Esophagus muscularis mucosa (tissue), 4 donors: ENCODE data around the gene DBR1.

Experiments used
- EP300 ChIP-seq: sonication (generic); formaldehyde crosslinking; IDR thresholded peaks from one replicate; pipeline ENCODE4 v1.6.1; 2017; ENCODE audit warnings: antibody characterized with exemption
- POLR2A ChIP-seq: fragments of 450-650 bp; IDR thresholded peaks from one replicate; pipeline ENCODE4 v1.6.1; 2017; ENCODE audit warnings: antibody characterized with exemption, moderate library complexity, mild to moderate bottlenecking, low read depth
- TF ChIP-seq, protein P1 (sequence below), 3 experiments: fragments of 200-600 bp in 2 of 3; fragments of 450-650 bp in 1 of 3; sonication (generic) in 2 of 3; IDR thresholded peaks; one replicate each; pipeline ENCODE4 v1.5.1; 2017 to 2019; ENCODE audit warnings: antibody characterized with exemption in 3 of 3, mild to moderate bottlenecking in 2 of 3, moderate library complexity in 1 of 3

DNA sequence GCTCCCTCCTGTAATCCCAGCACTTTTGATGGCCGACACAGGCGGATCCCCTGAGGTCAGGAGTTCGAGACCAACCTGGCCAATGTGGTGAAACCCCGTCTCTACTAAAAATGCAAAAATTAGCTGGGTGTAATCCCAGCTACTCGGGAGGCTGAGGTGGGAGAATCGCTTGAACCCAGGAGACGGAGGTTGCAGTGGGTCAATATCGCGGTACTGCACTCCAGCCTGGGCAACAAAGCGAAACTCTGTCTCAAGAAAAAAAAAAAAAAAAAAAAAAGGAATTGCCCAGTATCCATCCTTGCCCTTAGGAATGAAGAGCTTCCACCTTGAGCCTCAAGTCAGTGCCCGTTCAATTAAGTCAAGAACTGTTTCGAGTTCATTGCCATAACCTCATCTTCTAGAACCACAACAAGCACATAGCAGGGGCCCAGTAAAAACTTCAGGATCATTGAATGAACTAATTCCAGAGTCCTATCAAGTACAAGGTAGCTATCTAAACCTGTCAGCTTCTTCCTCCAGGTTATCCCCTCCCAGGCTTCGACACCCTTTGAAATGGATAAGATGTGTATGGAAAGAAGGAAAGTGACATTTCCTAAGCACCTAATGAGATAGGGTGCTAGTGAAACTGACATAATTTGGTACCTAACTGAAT, 826 bp downstream of the DBR1 start:
- TF ChIP-seq, protein P1, sequence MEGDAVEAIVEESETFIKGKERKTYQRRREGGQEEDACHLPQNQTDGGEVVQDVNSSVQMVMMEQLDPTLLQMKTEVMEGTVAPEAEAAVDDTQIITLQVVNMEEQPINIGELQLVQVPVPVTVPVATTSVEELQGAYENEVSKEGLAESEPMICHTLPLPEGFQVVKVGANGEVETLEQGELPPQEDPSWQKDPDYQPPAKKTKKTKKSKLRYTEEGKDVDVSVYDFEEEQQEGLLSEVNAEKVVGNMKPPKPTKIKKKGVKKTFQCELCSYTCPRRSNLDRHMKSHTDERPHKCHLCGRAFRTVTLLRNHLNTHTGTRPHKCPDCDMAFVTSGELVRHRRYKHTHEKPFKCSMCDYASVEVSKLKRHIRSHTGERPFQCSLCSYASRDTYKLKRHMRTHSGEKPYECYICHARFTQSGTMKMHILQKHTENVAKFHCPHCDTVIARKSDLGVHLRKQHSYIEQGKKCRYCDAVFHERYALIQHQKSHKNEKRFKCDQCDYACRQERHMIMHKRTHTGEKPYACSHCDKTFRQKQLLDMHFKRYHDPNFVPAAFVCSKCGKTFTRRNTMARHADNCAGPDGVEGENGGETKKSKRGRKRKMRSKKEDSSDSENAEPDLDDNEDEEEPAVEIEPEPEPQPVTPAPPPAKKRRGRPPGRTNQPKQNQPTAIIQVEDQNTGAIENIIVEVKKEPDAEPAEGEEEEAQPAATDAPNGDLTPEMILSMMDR (IDR thresholded peaks at IDR 0.05), result no peak
- TF ChIP-seq POLR2A, result no peak
- TF ChIP-seq EP300, result no peak
